Measurements from ENCODE around the gene ARHGEF40.

Gene ARHGEF40

GRCh38 chr14:21109377-21110138 is 39.5 kb downstream of the ARHGEF40 start:
- TF ChIP-seq ZNF274 (IDR thresholded peaks at IDR 0.05; ENCODE audit: low read depth, low read length), result no peak
- H3K4me3 ChIP-seq (ENCODE audit: low read length), result no peak overlapping the region

- H3K4me3 ChIP-seq (ENCODE audit: low read length), result no peak overlapping the region
- TF ChIP-seq ZNF274 (IDR thresholded peaks at IDR 0.05; ENCODE audit: low read depth, low read length), result no peak
Measured at GRCh38 chr14:21112255-21112654, 42.2 kb downstream of the ARHGEF40 start.

GRCh38 chr14:21113369-21113768 is 43.3 kb downstream of the ARHGEF40 start:
- TF ChIP-seq ZNF274 (IDR thresholded peaks at IDR 0.05; ENCODE audit: low read depth, low read length), result no peak
- H3K4me3 ChIP-seq (ENCODE audit: low read length), result no peak overlapping the region

GRCh38 chr14:21118933-21119332 is 48.8 kb downstream of the ARHGEF40 start:
- no peak overlapping the region for H3K4me3 ChIP-seq (ENCODE audit: low read length)
- TF ChIP-seq ZNF274 (IDR thresholded peaks at IDR 0.05; ENCODE audit: low read depth, low read length), result no peak

- no peak overlapping the region for H3K4me3 ChIP-seq (ENCODE audit: low read length)
- no peak for TF ChIP-seq ZNF274 (IDR thresholded peaks at IDR 0.05; ENCODE audit: low read depth, low read length)
Measured at GRCh38 chr14:21120686-21121085, 50.6 kb downstream of the ARHGEF40 start.

- TF ChIP-seq ZNF274 (IDR thresholded peaks at IDR 0.05; ENCODE audit: low read depth, low read length), result no peak
Measured at GRCh38 chr14:21121122-21121521, 51.0 kb downstream of the ARHGEF40 start.

GRCh38 chr14:21123429-21123828 is 53.3 kb downstream of the ARHGEF40 start:
- no peak overlapping the region for H3K4me3 ChIP-seq (ENCODE audit: low read length)
- TF ChIP-seq ZNF274 (IDR thresholded peaks at IDR 0.05; ENCODE audit: low read depth, low read length), result no peak

More at GRCh38 chr14:21121122-21121521, 51.0 kb downstream of the ARHGEF40 start:
- no peak overlapping the region for H3K4me3 ChIP-seq (ENCODE audit: low read length)

- H3K4me3 ChIP-seq (ENCODE audit: low read length), result no peak overlapping the region
- no peak for TF ChIP-seq ZNF274 (IDR thresholded peaks at IDR 0.05; ENCODE audit: low read depth, low read length)
Measured at GRCh38 chr14:21133901-21134300, 63.8 kb downstream of the ARHGEF40 start.

- no peak overlapping the region for H3K4me3 ChIP-seq (ENCODE audit: low read length)
- TF ChIP-seq ZNF274 (IDR thresholded peaks at IDR 0.05; ENCODE audit: low read depth, low read length), result no peak
Measured at GRCh38 chr14:21136024-21136423, 65.9 kb downstream of the ARHGEF40 start.

Data from GM08714 (cell line).